Dermis microvascular lymphatic vessel endothelial cell (primary cell): ENCODE measurements around the gene GSTA1. TPM values are rescaled to one million over a fixed set of nuclear protein-coding genes. Genes with fewer than 3 reads are reported as not detected.
"Not testable (repeated sequence)": the region's sequence is repeated elsewhere in the genome, so short reads cannot be mapped to it uniquely, and the experiment has no call there.

Experiments used
- DNase-seq, 2 donors: peaks; one replicate each; pipeline versions ENCODE4 v3.0.0 to v3.0.0-alpha.2; 2010; ENCODE audit warnings: low read depth in 2 of 2
- total RNA-seq: library from RNA; depleted of rRNA; stranded (reverse); fragments of >200 nt; gene quantifications from 2 replicates; pipeline ENCODE4 v1.2.1, GENCODE V29; 2014

GSTA1 gene
- not detected in 2 replicates for total RNA-seq

GRCh38 chr6:52803668-52804255 is at the start of gene GSTA1:
TSS of gene GSTA1 (minus strand) at chr6:52803816. CDS start at chr6:52799267, 4,549 bp downstream.
- DNase-seq, result not testable (repeated sequence)

- DNase-seq, result no peak
Observed at GRCh38 chr6:52849137-52849536, 45.5 kb upstream of the GSTA1 start.

- no peak for DNase-seq
Observed at GRCh38 chr6:52846002-52846401, 42.4 kb upstream of the GSTA1 start.

GRCh38 chr6:52843605-52844004 is 40.0 kb upstream of the GSTA1 start:
- DNase-seq, result no peak

GRCh38 chr6:52840763-52841585 is 37.4 kb upstream of the GSTA1 start, which contains the start of gene GSTA5:
TSS of gene GSTA5 (minus strand) at chr6:52840813.
- no peak for DNase-seq

- DNase-seq, result peak; percentile 6 to 58
Observed at GRCh38 chr6:52839124-52840055, 35.8 kb upstream of the GSTA1 start.

GRCh38 chr6:52834481-52834880 is 30.9 kb upstream of the GSTA1 start:
- no peak for DNase-seq

GRCh38 chr6:52830869-52831268 is 27.3 kb upstream of the GSTA1 start:
- not testable (repeated sequence) for DNase-seq

GRCh38 chr6:52829046-52829817 is 25.6 kb upstream of the GSTA1 start:
- DNase-seq, result no peak

- DNase-seq, result not testable (repeated sequence)
Observed at GRCh38 chr6:52828621-52829020, 25.0 kb upstream of the GSTA1 start.

GRCh38 chr6:52827073-52827783 is 23.6 kb upstream of the GSTA1 start:
- not testable (repeated sequence) for DNase-seq

- no peak for DNase-seq
Observed at GRCh38 chr6:52826513-52826912, 22.9 kb upstream of the GSTA1 start.

- not testable (repeated sequence) for DNase-seq
Observed at GRCh38 chr6:52825900-52826459, 22.4 kb upstream of the GSTA1 start.

- not testable (repeated sequence) for DNase-seq
Observed at GRCh38 chr6:52825270-52825793, 21.7 kb upstream of the GSTA1 start.

- DNase-seq, result no peak
Observed at GRCh38 chr6:52821842-52822241, 18.2 kb upstream of the GSTA1 start.

- no peak for DNase-seq
Observed at GRCh38 chr6:52820198-52820597, 16.6 kb upstream of the GSTA1 start.

GRCh38 chr6:52815167-52816092 is 11.8 kb upstream of the GSTA1 start:
- peak; percentile 1 to 37 for DNase-seq

GRCh38 chr6:52814545-52814944 is 10.9 kb upstream of the GSTA1 start:
- not testable (repeated sequence) for DNase-seq

- DNase-seq, result not testable (repeated sequence)
Observed at GRCh38 chr6:52809777-52810176, 6.2 kb upstream of the GSTA1 start.
